B cell (primary cell): ENCODE measurements around the gene CCDC137. TPM values are rescaled to one million over a fixed set of nuclear protein-coding genes. Genes with fewer than 3 reads are reported as not detected.

Experiments used
- ATAC-seq: fragments of 200-7000 bp; cut with Tn5 transposase; one replicate; pipeline ENCODE4 v1.10.0; 2021; ENCODE audit warnings: low read depth, mild to moderate bottlenecking, moderate number of reproducible peaks, moderate library complexity
- CTCF ChIA-PET: fragments of 350-600 bp; sonication (Branson Sonifier 250); formaldehyde crosslinking; loops from one replicate; lab custom pipeline; 2021; ENCODE audit warnings: antibody characterized with exemption, inconsistent platforms; lab: Charles Lee
- POLR2A ChIA-PET: fragments of 350-600 bp; sonication (Branson Sonifier 250); formaldehyde crosslinking; loops from one replicate; lab custom pipeline; 2021; ENCODE audit warnings: antibody characterized with exemption; lab: Charles Lee
- DNase-seq: peaks from one replicate; pipeline ENCODE4 v3.0.0; 2013
- H2AFZ ChIP-seq: 2 replicates; pipeline ENCODE4 v1.6.1; 2012; ENCODE audit warnings: mild to moderate bottlenecking, low read depth, low read length; ENCODE audit not compliant: insufficient read depth, poor library complexity, severe bottlenecking
- H3K27ac ChIP-seq, 2 donors: 1 replicate in 1 of 2; 2 replicates in 1 of 2; pipeline ENCODE4 v1.5.1; 2012 to 2013; ENCODE audit warnings: low read length in 2 of 2, mild to moderate bottlenecking in 2 of 2, moderate library complexity in 1 of 2
- H3K27me3 ChIP-seq, 4 experiments: fragments of 200-600 bp in 1 of 4; sonication (generic) in 1 of 4; replicated peaks in 1 of 4; 1 replicate in 2 of 4; 2 replicates in 2 of 4; pipeline versions ENCODE4 v1.6.1 to v1.7.0; 2013 to 2016; ENCODE audit warnings: low read length in 3 of 4, mild to moderate bottlenecking in 2 of 4, mixed read lengths in 1 of 4, moderate library complexity in 1 of 4; ENCODE audit not compliant: insufficient read depth in 4 of 4, control insufficient read depth in 3 of 4; ENCODE audit errors: control extremely low read depth in 1 of 4
- H3K36me3 ChIP-seq, 2 experiments: replicated peaks in 1 of 2; 1 replicate in 1 of 2; 2 replicates in 1 of 2; pipeline versions ENCODE4 v1.6.1 to v1.7.1; 2013; ENCODE audit warnings: low read length in 1 of 2; ENCODE audit not compliant: insufficient read depth in 2 of 2, control insufficient read depth in 1 of 2; ENCODE audit errors: control extremely low read depth in 1 of 2, extremely low read depth in 1 of 2
- H3K4me1 ChIP-seq, 2 donors: fragments of 200-600 bp in 1 of 2; sonication (generic) in 1 of 2; 1 replicate in 1 of 2; 2 replicates in 1 of 2; pipeline versions ENCODE4 v1.5.1 to v1.6.1; 2013 to 2017; ENCODE audit warnings: low read length in 2 of 2; ENCODE audit not compliant: control insufficient read depth in 2 of 2, insufficient read depth in 2 of 2
- H3K4me2 ChIP-seq: replicated peaks from 2 replicates; pipeline ENCODE3; 2012; ENCODE audit warnings: mild to moderate bottlenecking, low read depth, low read length; ENCODE audit not compliant: poor library complexity, severe bottlenecking
- H3K4me3 ChIP-seq, 5 experiments: fragments of 200-600 bp in 1 of 5; sonication (generic) in 1 of 5; 1 replicate in 3 of 5; 2 replicates in 2 of 5; pipeline versions ENCODE4 v1.5.1 to v1.7.0; 2011 to 2016; ENCODE audit warnings: low read length in 4 of 5, mild to moderate bottlenecking in 4 of 5, low read depth in 2 of 5, control low read depth in 1 of 5, moderate library complexity in 1 of 5; ENCODE audit not compliant: insufficient read depth in 1 of 5; ENCODE audit errors: control extremely low read depth in 1 of 5, extremely low read depth in 1 of 5
- H3K79me2 ChIP-seq: fragments of 200-600 bp; sonication (generic); one replicate; pipeline ENCODE4 v1.6.0; 2016; ENCODE audit warnings: low read length; ENCODE audit not compliant: control insufficient read depth, insufficient read depth
- H3K9ac ChIP-seq: fragments of 200-600 bp; sonication (generic); 2 replicates; pipeline ENCODE4 v1.6.1; 2017; ENCODE audit warnings: mild to moderate bottlenecking, low read length, moderate library complexity
- H3K9me3 ChIP-seq, 3 donors: one replicate each; pipeline versions ENCODE4 v1.6.1 to v1.7.1; 2013; ENCODE audit warnings: low read length in 2 of 3; ENCODE audit not compliant: control insufficient read depth in 2 of 3, insufficient read depth in 1 of 3; ENCODE audit errors: control extremely low read depth in 1 of 3
- H4K20me1 ChIP-seq: 2 replicates; pipeline ENCODE4 v1.6.0; 2012; ENCODE audit warnings: mild to moderate bottlenecking, low read length; ENCODE audit not compliant: insufficient read depth, control insufficient read depth, poor library complexity, severe bottlenecking
- H3K27ac Mint-ChIP-seq: one replicate; pipeline ENCODE4 v1.8.0; 2021; ENCODE audit warnings: mixed read lengths
- H3K27me3 Mint-ChIP-seq: one replicate; pipeline ENCODE4 v1.8.0; 2021; ENCODE audit warnings: mixed read lengths
- H3K4me1 Mint-ChIP-seq: one replicate; pipeline ENCODE4 v1.8.0; 2021; ENCODE audit warnings: mixed read lengths
- H3K4me3 Mint-ChIP-seq: one replicate; pipeline ENCODE4 v1.8.0; 2021; ENCODE audit warnings: mixed read lengths
- H3K9me3 Mint-ChIP-seq: one replicate; pipeline ENCODE4 v1.8.0; 2022; ENCODE audit warnings: mixed read lengths; ENCODE audit not compliant: insufficient read depth
- EZH2 ChIP-seq: IDR thresholded peaks from 2 replicates; pipeline ENCODE4 v1.6.1; 2012; ENCODE audit warnings: borderline replicate concordance, low read depth, mild to moderate bottlenecking, moderate library complexity, low read length; ENCODE audit not compliant: insufficient read depth, poor library complexity, severe bottlenecking
- WGBS: methylation state at CpG from one replicate; pipeline ENCODE4 v1.1.5; 2013; ENCODE audit warnings: missing lambda C conversion rate; ENCODE audit not compliant: insufficient coverage; 5-methylcytosine and 5-hydroxymethylcytosine counted together
- intact Hi-C: fragments of 100-400 bp; cut with micrococcal nuclease; formaldehyde crosslinking; loops from one replicate; pipeline ENCODE4 v1.10.0; 2022
- polyA plus RNA-seq: library from polyadenylated mRNA; depleted of rRNA; stranded (reverse); fragments of >200 nt; gene quantifications from 2 replicates; pipeline ENCODE4 v1.2.3, GENCODE V29; 2012
- total RNA-seq, 2 donors: library from RNA; stranded (reverse); fragments of 120-200 nt in 1 of 2; gene quantifications; 1 replicate in 1 of 2; 2 replicates in 1 of 2; pipeline versions ENCODE4 v1.2.3 to v1.2.4, GENCODE V29; 2013 to 2022
- TF ChIP-seq, protein P1 (sequence below): fragments of 200-600 bp; IDR thresholded peaks from one replicate; pipeline ENCODE4 v1.8.0; 2022; ENCODE audit warnings: antibody characterized with exemption, mild to moderate bottlenecking

The CCDC137 gene
- total and polyA plus RNA-seq, 2 donors (not counting 1 experiment from before 2014, with no cell fraction given) = 18.8 to 36.0 TPM

DNA sequence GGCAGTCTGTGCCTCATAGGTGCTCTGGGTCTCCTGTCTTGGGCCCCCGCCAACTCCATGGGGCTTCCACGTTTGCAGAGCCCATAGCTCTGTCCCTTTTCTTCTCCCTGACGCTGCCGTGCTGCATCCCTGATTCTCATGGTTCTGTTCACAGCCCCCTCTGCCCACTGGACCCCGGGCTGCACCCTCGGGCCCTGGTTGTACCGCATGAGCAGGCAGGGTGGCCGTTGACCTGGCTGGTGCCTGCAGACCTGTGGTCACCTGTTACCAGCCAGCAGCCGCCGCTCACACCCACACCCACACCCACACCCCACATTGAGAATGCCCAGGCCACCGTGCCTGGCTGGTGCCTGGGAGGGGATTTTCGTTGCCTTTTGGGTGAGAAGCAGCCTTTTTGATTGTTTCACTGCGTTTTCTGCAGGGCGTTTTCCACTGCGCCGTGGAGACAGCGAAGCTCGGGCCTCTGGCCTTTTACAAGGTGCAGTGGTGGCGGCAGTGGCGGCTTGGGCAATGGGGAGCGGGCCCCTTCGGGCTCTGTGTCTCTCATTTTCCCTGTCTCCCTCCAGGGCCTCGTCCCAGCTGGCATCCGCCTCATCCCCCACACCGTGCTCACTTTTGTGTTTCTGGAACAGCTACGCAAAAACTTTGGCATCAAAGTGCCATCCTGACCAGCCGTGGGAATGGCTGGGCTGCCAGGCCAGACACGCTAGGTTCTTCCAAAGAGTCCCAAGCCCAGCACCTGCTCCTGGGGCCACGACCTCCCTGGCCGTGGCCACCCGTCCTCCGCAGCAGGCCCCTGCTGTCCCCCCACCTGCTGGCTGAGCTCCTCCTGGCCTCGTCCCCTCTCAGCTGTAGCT, 53.1 kb downstream of the CCDC137 start:
- H3K9ac ChIP-seq = no peak overlapping the region
- H3K27ac ChIP-seq = no peak overlapping the region
- H3K36me3 ChIP-seq = no peaks in the 10 kb centered on the region
- H3K4me1 Mint-ChIP-seq = no peaks in the 10 kb centered on the region
- no peak overlapping the region for H3K4me3 Mint-ChIP-seq
- H3K9me3 Mint-ChIP-seq = no peaks in the 10 kb centered on the region
- no peaks in the 10 kb centered on the region for H3K4me1 ChIP-seq
- H2AFZ ChIP-seq = no peak overlapping the region
- ATAC-seq (no peak), DNase-seq (no peak)
- no peaks in the 10 kb centered on the region for H3K27me3 ChIP-seq
- H4K20me1 ChIP-seq = no peaks in the 10 kb centered on the region
- peaks cover 7% of the 10 kb centered on the region for H3K27me3 Mint-ChIP-seq
- no peak overlapping the region for H3K4me2 ChIP-seq
- H3K9me3 ChIP-seq = no peaks in the 10 kb centered on the region
- intact Hi-C loops = no loop called here
- POLR2A ChIA-PET = no interaction called here
- H3K79me2 ChIP-seq = no peaks in the 10 kb centered on the region
- H3K4me3 ChIP-seq = no peak overlapping the region
- H3K27ac Mint-ChIP-seq = no peak overlapping the region
- TF ChIP-seq, protein P1, sequence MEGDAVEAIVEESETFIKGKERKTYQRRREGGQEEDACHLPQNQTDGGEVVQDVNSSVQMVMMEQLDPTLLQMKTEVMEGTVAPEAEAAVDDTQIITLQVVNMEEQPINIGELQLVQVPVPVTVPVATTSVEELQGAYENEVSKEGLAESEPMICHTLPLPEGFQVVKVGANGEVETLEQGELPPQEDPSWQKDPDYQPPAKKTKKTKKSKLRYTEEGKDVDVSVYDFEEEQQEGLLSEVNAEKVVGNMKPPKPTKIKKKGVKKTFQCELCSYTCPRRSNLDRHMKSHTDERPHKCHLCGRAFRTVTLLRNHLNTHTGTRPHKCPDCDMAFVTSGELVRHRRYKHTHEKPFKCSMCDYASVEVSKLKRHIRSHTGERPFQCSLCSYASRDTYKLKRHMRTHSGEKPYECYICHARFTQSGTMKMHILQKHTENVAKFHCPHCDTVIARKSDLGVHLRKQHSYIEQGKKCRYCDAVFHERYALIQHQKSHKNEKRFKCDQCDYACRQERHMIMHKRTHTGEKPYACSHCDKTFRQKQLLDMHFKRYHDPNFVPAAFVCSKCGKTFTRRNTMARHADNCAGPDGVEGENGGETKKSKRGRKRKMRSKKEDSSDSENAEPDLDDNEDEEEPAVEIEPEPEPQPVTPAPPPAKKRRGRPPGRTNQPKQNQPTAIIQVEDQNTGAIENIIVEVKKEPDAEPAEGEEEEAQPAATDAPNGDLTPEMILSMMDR = no peak
- TF ChIP-seq EZH2 = no peak
- CTCF ChIA-PET = no interaction called here
- 92% methylated on average over 29 of the region's 33 CpGs for WGBS
